Common myeloid progenitor, CD34-positive (primary cell): ENCODE results near the gene AFAP1L2.

Experiments
- CTCF ChIA-PET: fragments of 350-600 bp; sonication (Branson Sonifier 250); formaldehyde crosslinking; loops from one replicate; lab custom pipeline; 2021; ENCODE audit warnings: antibody characterized with exemption; lab: Charles Lee
- POLR2A ChIA-PET: fragments of 350-600 bp; sonication (Branson Sonifier 250); formaldehyde crosslinking; loops from one replicate; lab custom pipeline; 2021; ENCODE audit warnings: antibody characterized with exemption; lab: Charles Lee
- DNase-seq, 3 donors: peaks; one replicate each; pipeline versions ENCODE4 v3.0.0 to v3.0.0-alpha.2; 2013
- H3K27ac ChIP-seq, 2 experiments: 1 replicate in 1 of 2; 2 replicates in 1 of 2; pipeline ENCODE4 v1.7.0; 2013; ENCODE audit warnings: inconsistent platforms in 2 of 2, low read length in 2 of 2, mild to moderate bottlenecking in 2 of 2, low read depth in 1 of 2, moderate library complexity in 1 of 2; ENCODE audit not compliant: severe bottlenecking in 2 of 2, insufficient read depth in 1 of 2, poor library complexity in 1 of 2
- H3K27me3 ChIP-seq, 5 experiments: replicated peaks in 2 of 5; 1 replicate in 3 of 5; 2 replicates in 2 of 5; pipeline versions ENCODE4 v1.6.1 to v1.7.0; 2013; ENCODE audit warnings: low read length in 4 of 5, mild to moderate bottlenecking in 2 of 5, moderate library complexity in 2 of 5, inconsistent platforms in 1 of 5; ENCODE audit not compliant: insufficient read depth in 5 of 5, control insufficient read depth in 4 of 5
- H3K36me3 ChIP-seq, 4 experiments: 1 replicate in 2 of 4; 2 replicates in 2 of 4; pipeline versions ENCODE4 v1.6.1 to v1.7.0; 2013; ENCODE audit warnings: low read length in 3 of 4, control low read depth in 1 of 4, mild to moderate bottlenecking in 1 of 4; ENCODE audit not compliant: control insufficient read depth in 4 of 4, insufficient read depth in 4 of 4
- H3K4me1 ChIP-seq, 4 experiments: 1 replicate in 3 of 4; 2 replicates in 1 of 4; pipeline versions ENCODE4 v1.6.1 to v1.7.1; 2013; ENCODE audit warnings: low read length in 3 of 4, mild to moderate bottlenecking in 3 of 4, control low read depth in 1 of 4, inconsistent platforms in 1 of 4, moderate library complexity in 1 of 4; ENCODE audit not compliant: control insufficient read depth in 4 of 4, insufficient read depth in 4 of 4; ENCODE audit errors: control extremely low read depth in 1 of 4
- H3K4me3 ChIP-seq, 7 experiments: 1 replicate in 4 of 7; 2 replicates in 3 of 7; pipeline versions ENCODE4 v1.5.1 to v1.7.0; 2013; ENCODE audit warnings: mild to moderate bottlenecking in 7 of 7, low read length in 6 of 7, moderate library complexity in 6 of 7, inconsistent platforms in 2 of 7, low read depth in 2 of 7, control low read depth in 1 of 7; ENCODE audit not compliant: insufficient read depth in 4 of 7, control insufficient read depth in 1 of 7; ENCODE audit errors: extremely low read depth in 1 of 7
- H3K9me3 ChIP-seq, 5 experiments: 1 replicate in 4 of 5; 2 replicates in 1 of 5; pipeline versions ENCODE4 v1.6.1 to v1.7.1; 2013; ENCODE audit warnings: low read length in 4 of 5, mild to moderate bottlenecking in 2 of 5, inconsistent platforms in 1 of 5, low read depth in 1 of 5, moderate library complexity in 1 of 5; ENCODE audit not compliant: control insufficient read depth in 4 of 5, insufficient read depth in 2 of 5; ENCODE audit errors: control extremely low read depth in 1 of 5
- WGBS: methylation state at CpG from one replicate; pipeline ENCODE4 v1.1.5; 2013; ENCODE audit not compliant: insufficient coverage; 5-methylcytosine and 5-hydroxymethylcytosine counted together

AFAP1L2 gene

DNA sequence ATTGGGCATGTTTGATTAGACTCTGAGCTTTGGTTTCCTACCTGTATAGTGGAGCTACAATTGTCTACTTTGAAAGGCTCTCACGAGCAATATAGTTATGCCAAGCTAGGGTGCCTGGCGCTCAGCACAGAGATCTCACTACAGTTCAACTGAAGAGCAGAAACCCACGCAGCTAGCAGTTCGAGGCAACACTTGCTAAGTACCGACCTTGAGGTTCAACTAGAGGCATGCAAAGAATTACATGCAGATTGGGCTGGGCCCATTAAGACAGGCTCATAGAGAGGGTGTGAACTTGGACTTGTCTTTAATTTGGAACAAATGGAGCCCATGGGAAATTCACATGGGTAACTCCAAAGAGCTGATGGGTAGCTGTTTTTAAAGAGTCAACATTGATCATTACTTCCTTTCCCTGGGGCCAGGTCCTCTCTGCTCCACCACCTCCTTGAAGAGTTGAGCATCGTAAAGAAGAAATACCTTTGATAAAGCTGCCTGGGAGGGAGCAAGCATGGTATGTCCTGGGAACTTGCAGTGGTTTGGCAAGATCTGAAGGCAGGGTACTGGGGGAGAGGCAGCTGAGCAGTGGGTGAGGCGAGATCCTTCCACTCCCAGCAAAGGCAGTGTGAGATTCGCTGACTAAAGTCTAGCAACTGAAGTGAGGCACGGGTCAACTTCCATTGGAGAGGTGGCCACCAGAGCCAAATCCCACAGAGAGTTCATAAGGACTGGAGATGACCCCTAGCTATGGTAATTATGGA, 25.5 kb upstream of the AFAP1L2 start:
- H3K36me3 ChIP-seq = peaks cover 0 to 18% (median 4%) of the 10 kb centered on the region in 4 experiments
- no peak overlapping the region for H3K27ac ChIP-seq
- 99% methylated on average over 8 of the region's 9 CpGs for WGBS
- CTCF ChIA-PET = interaction anchor here (1.0 to 4.7 kb wide), 5 partner anchors 8 to 126 kb away, joined by 3 to 24 read pairs (median 3); no protein-coding TSS in a partner anchor
- POLR2A ChIA-PET = interaction anchor here (0.6 kb wide), 1 partner anchor 361 kb away, joined by 7 read pairs; no protein-coding TSS in a partner anchor
- H3K4me1 ChIP-seq = no peaks in the 10 kb centered on the region
- H3K27me3 ChIP-seq = no peaks in the 10 kb centered on the region
- H3K9me3 ChIP-seq = no peaks in the 10 kb centered on the region
- DNase-seq = no peak
- H3K4me3 ChIP-seq = no peak overlapping the region

DNA sequence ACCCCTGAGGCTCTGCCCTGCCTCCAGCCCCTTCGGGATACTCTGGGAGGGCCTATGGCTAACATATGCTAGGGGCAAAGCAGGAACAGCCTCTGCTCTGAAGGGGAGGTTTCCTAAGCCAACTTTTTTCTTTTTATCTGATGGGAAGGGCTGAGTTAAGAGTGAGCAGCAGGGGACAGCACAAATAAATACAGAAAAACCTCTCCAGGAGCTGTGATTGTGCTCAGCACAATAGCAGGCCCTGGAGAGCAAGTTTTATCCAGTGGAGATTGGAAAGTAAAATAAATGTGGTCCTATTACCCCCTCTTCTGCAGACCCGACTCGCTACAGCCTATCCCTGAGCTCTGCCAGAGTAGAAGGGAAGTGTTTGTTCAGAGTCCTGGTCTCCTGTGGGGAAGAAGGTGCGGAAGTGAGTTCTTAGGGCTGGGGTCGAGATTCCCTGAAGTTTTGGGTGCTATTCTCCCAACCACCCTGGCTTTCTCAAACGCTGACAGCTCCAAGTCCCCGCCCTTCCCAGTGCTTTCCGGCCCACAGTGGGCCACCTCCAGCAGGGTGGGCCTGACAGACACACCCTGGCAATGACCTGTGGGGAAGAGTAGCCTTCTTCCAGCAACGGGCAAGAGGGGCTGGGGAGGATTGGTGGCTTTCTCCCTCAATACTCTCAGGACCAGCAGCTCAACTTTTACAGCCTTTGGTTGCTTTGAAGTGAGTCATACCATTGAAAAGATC, 23.0 kb upstream of the AFAP1L2 start:
- H3K4me1 ChIP-seq = no peaks in the 10 kb centered on the region
- no peaks in the 10 kb centered on the region for H3K9me3 ChIP-seq
- ChIA-PET CTCF (interaction anchor here (4.7 kb wide), 1 partner anchor 123 kb away, joined by 24 read pairs; no protein-coding TSS in a partner anchor), POLR2A (no interaction called here)
- no peak overlapping the region for H3K4me3 ChIP-seq
- H3K27me3 ChIP-seq = no peaks in the 10 kb centered on the region
- DNase-seq = no peak
- no peak overlapping the region for H3K27ac ChIP-seq
- 71% methylated on average over 1 of the region's 9 CpGs for WGBS
- peaks cover 0 to 9% (median 0%) of the 10 kb centered on the region in 4 experiments for H3K36me3 ChIP-seq

- DNase-seq = no peak
- no peak overlapping the region for H3K27ac ChIP-seq
- WGBS = 72% methylated on average over 4 of the region's 5 CpGs
- H3K9me3 ChIP-seq = no peaks in the 10 kb centered on the region
- no peaks in the 10 kb centered on the region for H3K27me3 ChIP-seq
- H3K36me3 ChIP-seq = peaks cover 0 to 9% (median 0%) of the 10 kb centered on the region in 4 experiments
- H3K4me1 ChIP-seq = no peaks in the 10 kb centered on the region
- H3K4me3 ChIP-seq = no peak overlapping the region
- CTCF ChIA-PET = interaction anchor here (0.7 to 1.2 kb wide), 2 partner anchors 35 to 123 kb away, joined by 3 to 4 read pairs; no protein-coding TSS in a partner anchor
- POLR2A ChIA-PET = no interaction called here
Measured at GRCh38 chr10:114426476-114426875, 22.2 kb upstream of the AFAP1L2 start.

DNA sequence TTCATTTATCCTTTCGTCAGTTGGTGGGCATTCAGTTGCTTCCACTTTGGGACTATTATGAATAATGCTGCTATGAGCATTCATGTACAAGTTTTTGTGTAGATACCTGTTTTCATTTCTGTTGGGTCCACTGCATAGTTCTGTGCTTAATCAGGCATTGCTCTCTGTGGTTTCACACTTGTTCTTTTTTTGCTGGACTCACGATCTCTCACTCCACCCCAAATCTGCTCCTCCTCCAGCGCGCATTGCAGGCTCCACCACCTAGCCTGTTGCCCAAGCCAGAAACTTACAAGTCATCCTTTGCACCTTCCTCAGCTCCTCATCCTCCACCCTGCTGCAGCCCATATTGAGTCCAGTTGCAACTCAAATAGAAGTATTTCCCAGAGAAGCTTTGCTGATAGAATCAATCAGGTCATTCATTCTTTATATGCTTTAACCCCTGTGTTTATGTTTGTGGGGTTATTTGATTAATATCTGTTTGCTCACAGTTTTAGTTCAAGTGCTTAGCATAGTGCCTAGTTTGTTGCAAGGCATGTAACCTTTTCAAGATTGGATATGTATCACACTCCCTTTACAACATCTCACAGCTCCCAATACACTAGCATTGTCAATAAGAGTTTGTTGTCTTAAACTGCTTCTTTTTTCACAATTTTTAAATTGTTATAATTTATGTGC, 16.6 kb upstream of the AFAP1L2 start:
- ChIA-PET CTCF (no interaction called here), POLR2A (no interaction called here)
- Histone ChIP-seq H3K36me3 (no peaks in the 10 kb centered on the region), H3K27ac (no peak overlapping the region), H3K27me3 (no peaks in the 10 kb centered on the region), H3K9me3 (no peaks in the 10 kb centered on the region), H3K4me3 (no peak overlapping the region), H3K4me1 (peaks cover 0 to 3% (median under 1%) of the 10 kb centered on the region in 4 experiments)
- 100% methylated on average over 3 of the region's 4 CpGs for WGBS
- no peak for DNase-seq

DNA sequence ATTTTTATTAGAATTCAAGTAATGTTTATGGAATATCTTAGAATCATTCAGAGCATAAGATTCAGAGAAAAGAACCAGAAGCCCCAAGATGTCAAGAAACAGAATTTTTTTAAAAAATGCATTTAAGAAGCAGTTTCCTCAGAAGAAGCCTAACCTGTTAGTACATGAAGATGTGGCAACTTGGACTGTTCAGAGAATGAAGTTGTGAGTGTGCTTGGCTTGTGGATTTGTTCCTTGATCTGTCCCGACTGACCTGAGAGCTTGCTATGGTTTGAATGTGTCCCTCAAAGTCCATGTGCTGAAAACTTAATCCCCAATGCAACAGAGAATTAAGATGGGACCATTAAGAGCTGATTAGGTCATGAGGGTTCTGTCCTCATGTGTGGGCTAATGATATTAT, 13.8 kb upstream of the AFAP1L2 start:
- no peaks in the 10 kb centered on the region for H3K9me3 ChIP-seq
- WGBS = 100% methylated on average over 1 of the region's 1 CpG

DNA sequence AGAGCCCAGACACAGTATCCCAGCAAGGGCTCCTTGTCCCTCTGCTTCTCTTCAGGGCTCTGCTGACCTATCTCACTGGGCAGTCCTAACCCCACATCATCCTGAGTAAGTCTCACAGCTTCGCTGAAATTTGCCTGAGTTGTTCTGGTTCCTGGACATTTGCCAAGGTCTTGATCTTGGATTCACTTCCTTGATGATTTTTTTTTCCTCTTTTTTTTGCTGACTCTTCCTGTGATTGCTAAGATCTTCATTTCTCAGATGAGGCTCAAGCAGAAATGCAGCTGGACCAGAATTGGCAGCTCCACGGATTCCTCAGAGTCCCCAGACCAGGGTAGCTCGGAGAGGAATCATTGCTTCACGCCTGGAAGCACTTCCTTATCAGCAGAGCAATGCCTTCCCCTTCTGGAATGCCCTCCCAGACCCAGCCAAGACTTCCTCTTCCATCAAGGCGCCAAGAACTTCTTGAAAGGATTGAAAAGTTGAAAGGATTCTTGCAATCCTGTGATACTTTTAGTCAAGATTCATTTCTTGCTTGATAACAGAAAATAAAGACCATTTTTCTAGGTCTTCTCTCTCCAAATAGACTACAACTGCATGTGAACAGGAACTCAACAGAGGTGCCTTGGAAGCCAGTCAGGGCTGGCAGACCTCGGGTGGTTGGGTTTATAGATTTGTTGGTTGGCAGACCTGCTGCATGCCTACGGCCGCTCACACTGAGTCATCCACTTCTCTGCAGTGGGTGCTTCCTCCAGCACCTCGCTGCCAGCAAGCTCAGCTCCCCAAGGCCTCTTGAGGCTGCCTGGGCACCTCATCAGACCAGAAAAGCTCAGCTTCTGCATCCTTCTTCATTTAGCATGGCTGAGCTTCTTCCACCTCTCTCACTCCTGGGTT, 8.8 kb upstream of the AFAP1L2 start:
- Histone ChIP-seq H3K27me3 (no peaks in the 10 kb centered on the region), H3K4me3 (no peak overlapping the region), H3K36me3 (no peaks in the 10 kb centered on the region), H3K9me3 (peaks cover 0 to 3% (median 0%) of the 10 kb centered on the region in 5 experiments), H3K27ac (no peak overlapping the region), H3K4me1 (peaks cover 0 to 13% (median 10%) of the 10 kb centered on the region in 4 experiments)
- CTCF ChIA-PET = interaction anchor here (1.1 to 2.2 kb wide), 2 partner anchors 10 to 109 kb away, joined by 3 to 5 read pairs; no protein-coding TSS in a partner anchor
- DNase-seq = peak; percentile 58 to 91 (median 86)
- POLR2A ChIA-PET = no interaction called here
- WGBS = 2% methylated on average over 9 of the region's 9 CpGs

More for the DNA sequence above, 13.8 kb upstream of the AFAP1L2 start:
- ChIA-PET CTCF (interaction anchor here (1.7 kb wide), 1 partner anchor 114 kb away, joined by 4 read pairs; no protein-coding TSS in a partner anchor), POLR2A (no interaction called here)
- no peak for DNase-seq
- no peaks in the 10 kb centered on the region for H3K27me3 ChIP-seq
- H3K4me3 ChIP-seq = no peak overlapping the region
- H3K27ac ChIP-seq = no peak overlapping the region
- H3K4me1 ChIP-seq = peaks cover 0 to 8% (median 5%) of the 10 kb centered on the region in 4 experiments
- H3K36me3 ChIP-seq = no peaks in the 10 kb centered on the region
